ENCODE data around the gene NEDD8. TPM values are rescaled to one million over a fixed set of nuclear protein-coding genes. Genes with fewer than 3 reads are reported as not detected.

NEDD8 gene
- total and polyA plus RNA-seq, 2 donors (not counting 3 experiments of a cell fraction or from before 2014, with no cell fraction given) = 243 to 316 TPM

DNA sequence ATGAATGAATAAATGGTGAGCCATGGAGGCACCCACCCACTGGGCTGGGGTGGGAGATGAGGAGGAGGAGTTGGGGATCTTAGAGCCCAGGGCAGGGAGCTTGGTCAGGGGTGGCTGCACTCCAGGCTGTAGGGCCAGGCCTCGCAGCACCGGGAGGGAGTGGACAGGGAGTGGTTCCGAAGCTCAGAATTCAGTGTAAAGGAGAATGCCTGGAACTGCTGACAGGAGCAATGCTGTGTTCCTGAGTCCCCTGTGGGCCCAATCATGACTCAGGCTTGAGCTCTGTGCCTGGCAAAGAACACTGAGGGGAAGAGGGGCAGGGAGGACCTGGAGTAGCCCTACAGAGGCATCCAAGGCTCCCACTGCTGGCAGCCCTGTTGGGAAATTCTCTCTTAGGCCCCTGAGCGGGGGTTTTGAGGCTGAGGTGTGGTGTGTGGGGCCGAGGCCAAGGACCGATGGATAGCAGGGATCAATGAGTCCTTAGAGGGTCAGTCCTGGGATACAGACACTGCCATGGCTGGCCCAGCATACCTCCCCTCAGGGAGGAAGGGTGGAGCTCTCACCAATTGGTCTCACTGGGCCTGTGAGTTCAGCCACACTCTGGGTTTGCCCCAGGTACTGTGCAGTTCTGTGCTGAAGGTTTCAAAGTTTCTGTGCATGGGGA, 48.8 kb upstream of the NEDD8 start:
- no peak overlapping the region for H3K27ac ChIP-seq (ENCODE audit: insufficient read depth, low read depth, low read length)
- ChIA-PET POLR2A (interaction anchor here (1.0 kb wide), 1 partner anchor 9 kb away, joined by 4 read pairs; the partner anchor contains the start of gene RABGGTA), CTCF (interaction anchor here (1.1 to 4.0 kb wide), 5 partner anchors 14 to 65 kb away, joined by 3 to 27 read pairs (median 5); partner anchors contain the start of genes MDP1 and TINF2)
- H3K36me3 ChIP-seq (ENCODE audit: control insufficient read depth in 2 of 2, extremely low read depth in 1 of 2, insufficient read depth in 2 of 2, low read length in 2 of 2) = no peaks in the 10 kb centered on the region
- H4K20me1 ChIP-seq (replicated peaks; ENCODE audit: control insufficient read depth, extremely low read depth, insufficient read depth, low read length) = no peaks in the 10 kb centered on the region
- intact Hi-C loops (cut with micrococcal nuclease) = no loop called here
- no peaks in the 10 kb centered on the region for H3K9me3 ChIP-seq (replicated peaks; ENCODE audit: control insufficient read depth, insufficient read depth, low read length)
- no TSS peak for BruUV-seq (replicated peaks)
- H3K79me2 ChIP-seq (ENCODE audit: control insufficient read depth, insufficient read depth, low read length) = no peaks in the 10 kb centered on the region
- dilution Hi-C loops (cut with MboI; ENCODE audit: extremely low pct_ligation_motif_present, low sequenced_read_pairs) = no loop called here
- TF ChIP-seq POLR2A (IDR thresholded peaks at IDR 0.05; ENCODE audit: low read depth, low read length) (no peak), JUN (IDR thresholded peaks at IDR 0.05; ENCODE audit: borderline replicate concordance, insufficient read depth, insufficient read length, low read depth) (no peak), EZH2 (IDR thresholded peaks at IDR 0.05; ENCODE audit: borderline replicate concordance, low read depth, low read length, severe bottlenecking) (no peak), MYC (IDR thresholded peaks at IDR 0.05; ENCODE audit: low read depth, low read length) (no peak), GATA2 (IDR thresholded peaks at IDR 0.05; ENCODE audit: insufficient read depth, insufficient read length, low read depth, low read length) (no peak), POLR2AphosphoS5 (IDR thresholded peaks at IDR 0.05; ENCODE audit: insufficient read depth, low read depth, low read length) (no peak), FOS (IDR thresholded peaks at IDR 0.05; ENCODE audit: borderline replicate concordance, insufficient read depth, low read length) (no peak)
- TF ChIP-seq, protein P1, sequence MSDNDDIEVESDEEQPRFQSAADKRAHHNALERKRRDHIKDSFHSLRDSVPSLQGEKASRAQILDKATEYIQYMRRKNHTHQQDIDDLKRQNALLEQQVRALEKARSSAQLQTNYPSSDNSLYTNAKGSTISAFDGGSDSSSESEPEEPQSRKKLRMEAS (IDR thresholded peaks at IDR 0.05; ENCODE audit: insufficient read depth, insufficient read length) = no peak
- TF ChIP-seq, protein P2, sequence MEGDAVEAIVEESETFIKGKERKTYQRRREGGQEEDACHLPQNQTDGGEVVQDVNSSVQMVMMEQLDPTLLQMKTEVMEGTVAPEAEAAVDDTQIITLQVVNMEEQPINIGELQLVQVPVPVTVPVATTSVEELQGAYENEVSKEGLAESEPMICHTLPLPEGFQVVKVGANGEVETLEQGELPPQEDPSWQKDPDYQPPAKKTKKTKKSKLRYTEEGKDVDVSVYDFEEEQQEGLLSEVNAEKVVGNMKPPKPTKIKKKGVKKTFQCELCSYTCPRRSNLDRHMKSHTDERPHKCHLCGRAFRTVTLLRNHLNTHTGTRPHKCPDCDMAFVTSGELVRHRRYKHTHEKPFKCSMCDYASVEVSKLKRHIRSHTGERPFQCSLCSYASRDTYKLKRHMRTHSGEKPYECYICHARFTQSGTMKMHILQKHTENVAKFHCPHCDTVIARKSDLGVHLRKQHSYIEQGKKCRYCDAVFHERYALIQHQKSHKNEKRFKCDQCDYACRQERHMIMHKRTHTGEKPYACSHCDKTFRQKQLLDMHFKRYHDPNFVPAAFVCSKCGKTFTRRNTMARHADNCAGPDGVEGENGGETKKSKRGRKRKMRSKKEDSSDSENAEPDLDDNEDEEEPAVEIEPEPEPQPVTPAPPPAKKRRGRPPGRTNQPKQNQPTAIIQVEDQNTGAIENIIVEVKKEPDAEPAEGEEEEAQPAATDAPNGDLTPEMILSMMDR (IDR thresholded peaks at IDR 0.05; ENCODE audit: extremely low read depth in 1 of 2, insufficient read depth in 1 of 2, low read depth in 1 of 2, low read length in 2 of 2) = no peak
- H3K9me1 ChIP-seq (replicated peaks; ENCODE audit: control insufficient read depth, extremely low read depth, insufficient read depth, low read length) = no peaks in the 10 kb centered on the region
- H3K4me3 ChIP-seq (replicated peaks in 1 of 3; ENCODE audit: insufficient read depth in 1 of 3, low read depth in 1 of 3, low read length in 3 of 3) = no peak overlapping the region
- no peaks in the 10 kb centered on the region for H3K27me3 ChIP-seq (ENCODE audit: control insufficient read depth in 2 of 2, insufficient read depth in 2 of 2, low read length in 2 of 2)
- FAIRE-seq = no peak
- no peak overlapping the region for H2AFZ ChIP-seq (ENCODE audit: low read depth, low read length)
- no peak for DNase-seq (ENCODE audit: low read depth, low spot score)
- no peak overlapping the region for H3K9ac ChIP-seq (replicated peaks; ENCODE audit: extremely low read depth, insufficient read depth, low read length)
- no peaks in the 10 kb centered on the region for H3K4me1 ChIP-seq (ENCODE audit: control insufficient read depth, extremely low read depth, insufficient read depth, low read length)
- H3K4me2 ChIP-seq (ENCODE audit: insufficient read depth, low read length) = no peak overlapping the region

All from endothelial cell of umbilical vein (primary cell).